Transverse colon (tissue), 4 donors: ENCODE measurements around the gene GMPR. TPM values are rescaled to one million over a fixed set of nuclear protein-coding genes. Genes with fewer than 3 reads are reported as not detected.
"Not testable (repeated sequence)": the region's sequence is repeated elsewhere in the genome, so short reads cannot be mapped to it uniquely, and the experiment has no call there.

ENCODE experiments used
- DNase-seq: peaks from one replicate; pipeline ENCODE4 v3.0.0-alpha.2; 2019
- H3K27ac ChIP-seq, 4 donors: fragments of 200-600 bp; sonication (generic); 2 replicates each; pipeline ENCODE4 v1.5.1; 2016 to 2018; ENCODE audit warnings: inconsistent platforms in 4 of 4
- H3K27me3 ChIP-seq: fragments of 200-600 bp; sonication (generic); 2 replicates; pipeline ENCODE4 v1.5.1; 2017; ENCODE audit warnings: inconsistent platforms
- H3K36me3 ChIP-seq, 4 donors: fragments of 200-600 bp; sonication (generic); 2 replicates each; pipeline ENCODE4 v1.5.1; 2017 to 2019; ENCODE audit warnings: inconsistent platforms in 4 of 4
- H3K4me1 ChIP-seq, 4 donors: fragments of 200-600 bp; sonication (generic); 2 replicates each; pipeline ENCODE4 v1.5.1; 2017 to 2020; ENCODE audit warnings: inconsistent platforms in 4 of 4
- H3K4me3 ChIP-seq, 4 donors: fragments of 200-600 bp; sonication (generic); 1 replicate in 1 of 4; 2 replicates in 3 of 4; pipeline versions ENCODE4 v1.5.1 to v1.6.1; 2017 to 2019; ENCODE audit warnings: inconsistent platforms in 4 of 4
- H3K9me3 ChIP-seq, 2 donors: fragments of 200-600 bp; sonication (generic); 2 replicates each; pipeline ENCODE4 v1.5.1; 2017 to 2019; ENCODE audit warnings: inconsistent platforms in 2 of 2
- EP300 ChIP-seq: sonication (generic); formaldehyde crosslinking; IDR thresholded peaks from one replicate; pipeline ENCODE4 v1.6.1; 2017; ENCODE audit warnings: antibody characterized with exemption, low read depth
- POLR2A ChIP-seq: fragments of 450-650 bp; IDR thresholded peaks from one replicate; pipeline ENCODE4 v1.6.1; 2016; ENCODE audit warnings: antibody characterized with exemption, mild to moderate bottlenecking, moderate library complexity
- POLR2AphosphoS5 ChIP-seq, 3 donors: sonication (generic); formaldehyde crosslinking; IDR thresholded peaks; one replicate each; pipeline ENCODE4 v1.6.1; 2016; ENCODE audit warnings: antibody characterized with exemption in 3 of 3
- WGBS, 2 donors: methylation state at CpG; one replicate each; pipeline ENCODE4 v1.1.5; 2018; ENCODE audit warnings: low coverage in 1 of 2; 5-methylcytosine and 5-hydroxymethylcytosine counted together
- in situ Hi-C, 4 donors: fragments of 200-750 bp; cut with MboI; loops; one replicate each; pipeline versions ENCODE4 v1.15.0 to v1.15.1; 2017; ENCODE audit warnings: low sequenced_read_pairs in 3 of 4, low pct_ligation_motif_present in 1 of 4, low pct_unique_long_range_greater_than_20kb in 1 of 4
- intact Hi-C: fragments of 100-400 bp; cut with DNase I; formaldehyde crosslinking; loops from one replicate; pipeline ENCODE4 v1.15.1; 2023; ENCODE audit warnings: low total_unique reads
- total RNA-seq, 4 donors: library from RNA; depleted of rRNA; stranded (reverse); fragments of >200 nt; gene quantifications; one replicate each; pipeline ENCODE4 v1.1.0, GENCODE V29; 2016
- TF ChIP-seq, protein P1 (sequence below), 5 experiments: fragments of 200-600 bp in 3 of 5; fragments of 450-650 bp in 2 of 5; sonication (generic) in 3 of 5; IDR thresholded peaks; 1 replicate in 2 of 5; 2 replicates in 3 of 5; pipeline ENCODE4 v1.5.1; 2016 to 2017; ENCODE audit warnings: antibody characterized with exemption in 5 of 5, inconsistent platforms in 3 of 5, mild to moderate bottlenecking in 2 of 5, moderate library complexity in 1 of 5

The GMPR gene
- total RNA-seq, 4 donors from 2014 or later, result 4.4 to 5.1 (median 4.5) TPM; not detected in 1

DNA sequence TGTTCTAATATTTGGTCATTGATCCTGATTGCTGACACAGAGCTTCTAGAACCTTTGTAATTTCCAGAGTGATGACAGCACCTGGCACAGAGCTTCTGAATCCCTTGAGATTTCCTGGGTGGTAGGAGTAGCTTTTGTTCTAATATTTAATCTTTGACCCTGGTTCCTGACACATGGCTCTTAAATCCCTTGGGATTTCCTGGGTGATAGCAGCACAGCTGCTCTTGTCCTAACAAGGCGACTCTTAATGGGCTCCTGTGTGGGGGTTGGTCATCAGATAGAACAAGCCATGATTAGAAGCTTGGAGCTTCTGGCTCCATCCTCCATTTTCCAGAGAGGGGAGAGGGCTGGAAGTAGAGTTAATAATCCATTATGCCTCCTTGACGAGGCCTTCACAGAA lies 18.4 kb downstream of the GMPR start:
- 94% methylated on average over 2 of the region's 2 CpGs; no CpG with 5 or more reads in 1 of the 2 donors for WGBS, 2 donors
- H3K27me3 ChIP-seq, result no peaks in the 10 kb centered on the region
- H3K27ac ChIP-seq, result no peak overlapping the region
- no peaks in the 10 kb centered on the region for H3K9me3 ChIP-seq
- H3K36me3 ChIP-seq, result no peaks in the 10 kb centered on the region
- intact Hi-C loops (no loop called here), in situ Hi-C loops (no loop called here)
- DNase-seq, result no peak
- no peaks in the 10 kb centered on the region for H3K4me1 ChIP-seq
- TF ChIP-seq EP300 (no peak), POLR2AphosphoS5 (IDR thresholded peaks at IDR 0.05) (no peak), POLR2A (no peak)
- TF ChIP-seq, protein P1, sequence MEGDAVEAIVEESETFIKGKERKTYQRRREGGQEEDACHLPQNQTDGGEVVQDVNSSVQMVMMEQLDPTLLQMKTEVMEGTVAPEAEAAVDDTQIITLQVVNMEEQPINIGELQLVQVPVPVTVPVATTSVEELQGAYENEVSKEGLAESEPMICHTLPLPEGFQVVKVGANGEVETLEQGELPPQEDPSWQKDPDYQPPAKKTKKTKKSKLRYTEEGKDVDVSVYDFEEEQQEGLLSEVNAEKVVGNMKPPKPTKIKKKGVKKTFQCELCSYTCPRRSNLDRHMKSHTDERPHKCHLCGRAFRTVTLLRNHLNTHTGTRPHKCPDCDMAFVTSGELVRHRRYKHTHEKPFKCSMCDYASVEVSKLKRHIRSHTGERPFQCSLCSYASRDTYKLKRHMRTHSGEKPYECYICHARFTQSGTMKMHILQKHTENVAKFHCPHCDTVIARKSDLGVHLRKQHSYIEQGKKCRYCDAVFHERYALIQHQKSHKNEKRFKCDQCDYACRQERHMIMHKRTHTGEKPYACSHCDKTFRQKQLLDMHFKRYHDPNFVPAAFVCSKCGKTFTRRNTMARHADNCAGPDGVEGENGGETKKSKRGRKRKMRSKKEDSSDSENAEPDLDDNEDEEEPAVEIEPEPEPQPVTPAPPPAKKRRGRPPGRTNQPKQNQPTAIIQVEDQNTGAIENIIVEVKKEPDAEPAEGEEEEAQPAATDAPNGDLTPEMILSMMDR (IDR thresholded peaks at IDR 0.05), result no peak
- no peak overlapping the region for H3K4me3 ChIP-seq

DNA sequence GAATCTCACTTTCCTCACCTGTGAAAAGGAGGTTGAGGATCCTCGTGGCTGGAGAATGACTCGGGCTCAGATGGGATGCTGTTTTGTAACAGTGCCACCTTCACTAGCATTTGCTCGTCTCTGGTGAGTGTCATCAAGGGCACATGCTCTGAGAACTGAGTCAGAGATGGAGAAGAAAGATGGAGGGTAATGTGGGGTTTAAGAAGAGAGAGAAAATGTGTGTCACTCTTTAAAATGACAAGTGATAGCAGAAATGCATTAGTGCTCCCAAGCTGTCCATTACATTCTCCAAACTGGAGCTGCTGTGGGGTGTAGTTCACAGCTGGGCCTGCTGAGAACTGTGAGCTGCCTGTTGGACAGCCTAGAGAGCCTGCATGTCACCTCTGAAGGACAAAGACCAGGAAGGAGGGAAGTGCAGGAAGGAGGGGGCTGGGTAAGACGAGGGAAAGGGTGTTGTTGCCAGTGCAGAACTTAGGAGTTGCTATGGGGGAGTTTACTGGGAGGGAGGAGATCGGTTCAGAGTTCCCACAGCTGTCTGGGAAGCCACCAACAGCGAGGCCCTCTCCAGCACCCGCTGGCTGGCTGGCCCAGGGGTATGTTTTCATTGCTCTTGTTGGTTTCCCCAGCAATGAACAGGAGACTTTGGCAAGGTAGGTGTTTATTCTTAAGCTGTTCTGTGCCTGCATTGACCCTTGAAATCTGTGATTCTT lies 19.8 kb downstream of the GMPR start:
- Histone ChIP-seq H3K27me3 (no peaks in the 10 kb centered on the region), H3K9me3 (no peaks in the 10 kb centered on the region), H3K4me3 (no peak overlapping the region), H3K36me3 (no peaks in the 10 kb centered on the region), H3K27ac (peak overlapping the region in 2 of 4 donors; percentile 1 to 33), H3K4me1 (no peaks in the 10 kb centered on the region)
- intact Hi-C loops, result no loop called here
- 72 to 80% methylated on average over 2 to 7 of the region's 7 CpGs for WGBS, 2 donors
- DNase-seq, result no peak
- TF ChIP-seq POLR2AphosphoS5 (IDR thresholded peaks at IDR 0.05), result no peak
- TF ChIP-seq EP300, result no peak
- TF ChIP-seq, protein P1 (IDR thresholded peaks at IDR 0.05), result no peak
- in situ Hi-C loops, result no loop called here

DNA sequence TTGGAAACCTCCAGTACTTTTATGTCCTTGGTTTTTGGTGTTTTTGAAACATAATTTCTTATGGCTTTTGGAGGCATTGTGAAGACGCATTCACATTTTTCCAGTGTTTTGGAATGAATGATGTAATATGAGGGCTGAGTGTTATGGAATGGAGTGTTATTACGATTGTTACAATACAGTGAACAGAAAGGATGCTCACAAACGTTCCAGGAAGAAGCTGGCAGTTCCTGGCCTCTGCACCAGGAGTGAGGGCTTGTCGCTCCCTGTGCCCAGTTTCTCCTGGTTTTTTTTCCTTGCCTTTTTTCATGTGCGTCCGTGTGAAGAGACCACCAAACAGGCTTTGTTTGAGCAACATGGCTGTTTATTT lies 20.3 kb downstream of the GMPR start:
- Histone ChIP-seq H3K36me3 (no peaks in the 10 kb centered on the region), H3K27me3 (no peaks in the 10 kb centered on the region), H3K27ac (peak overlapping the region in 1 of 4 donors; percentile 1), H3K4me1 (no peaks in the 10 kb centered on the region), H3K4me3 (no peak overlapping the region), H3K9me3 (no peaks in the 10 kb centered on the region)
- no peak for DNase-seq
- TF ChIP-seq, protein P1 (IDR thresholded peaks at IDR 0.05), result no peak
- TF ChIP-seq POLR2AphosphoS5 (IDR thresholded peaks at IDR 0.05) (no peak), POLR2A (no peak), EP300 (no peak)
- WGBS, 2 donors, result 70 to 80% methylated on average over 6 of the region's 6 CpGs
- in situ Hi-C loops, result no loop called here
- intact Hi-C loops, result no loop called here

DNA sequence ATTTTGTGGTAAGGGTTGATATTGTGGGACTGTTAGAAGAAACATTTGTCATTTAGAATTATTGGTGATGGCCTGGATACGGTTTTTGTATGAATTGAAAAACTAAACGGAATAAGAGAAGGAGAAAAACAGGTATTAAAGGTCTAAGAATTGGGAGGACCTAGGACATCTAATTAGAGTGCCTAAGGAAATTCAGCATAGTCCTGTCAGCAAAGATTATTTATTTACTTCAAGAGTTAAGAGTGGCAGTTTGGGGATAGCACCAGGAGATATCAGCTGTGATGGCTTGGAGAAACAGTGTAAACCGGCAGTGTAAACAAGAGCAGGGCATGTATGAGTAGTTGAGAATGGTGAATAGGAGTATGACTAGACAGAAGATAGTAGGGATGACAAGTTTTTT lies 21.2 kb downstream of the GMPR start:
- H3K4me1 ChIP-seq, H3K4me3 ChIP-seq, intact Hi-C loops, in situ Hi-C loops, H3K9me3 ChIP-seq, H3K27ac ChIP-seq, H3K27me3 ChIP-seq, H3K36me3 ChIP-seq, DNase-seq: not testable (repeated sequence)
- 83% methylated on average over 2 of the region's 3 CpGs; no CpG with 5 or more reads in 1 of the 2 donors for WGBS, 2 donors

DNA sequence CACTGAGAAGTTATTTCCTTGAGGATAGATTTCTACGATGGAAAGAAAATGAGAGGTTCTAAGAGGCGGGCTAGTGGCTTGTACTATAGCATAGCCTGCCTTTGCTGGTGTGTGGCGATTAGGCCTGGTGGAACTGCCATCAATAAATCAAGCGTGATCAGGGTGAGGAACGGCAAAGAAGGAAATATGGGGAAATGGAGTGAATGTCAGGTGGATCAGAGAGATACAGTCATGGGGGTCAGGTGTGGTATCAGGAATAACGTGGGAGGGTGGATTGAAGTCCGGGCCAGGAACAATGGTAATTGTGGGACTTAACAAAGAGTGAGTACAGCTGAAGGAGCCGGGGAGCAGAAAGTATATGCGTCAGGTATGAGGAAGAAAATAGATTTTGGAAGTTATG lies 22.2 kb downstream of the GMPR start:
- H3K27ac ChIP-seq, intact Hi-C loops, H3K27me3 ChIP-seq, H3K9me3 ChIP-seq, DNase-seq, H3K4me1 ChIP-seq, in situ Hi-C loops, H3K36me3 ChIP-seq, H3K4me3 ChIP-seq: not testable (repeated sequence)
- 85 to 90% methylated on average over 7 to 9 of the region's 9 CpGs for WGBS, 2 donors

DNA sequence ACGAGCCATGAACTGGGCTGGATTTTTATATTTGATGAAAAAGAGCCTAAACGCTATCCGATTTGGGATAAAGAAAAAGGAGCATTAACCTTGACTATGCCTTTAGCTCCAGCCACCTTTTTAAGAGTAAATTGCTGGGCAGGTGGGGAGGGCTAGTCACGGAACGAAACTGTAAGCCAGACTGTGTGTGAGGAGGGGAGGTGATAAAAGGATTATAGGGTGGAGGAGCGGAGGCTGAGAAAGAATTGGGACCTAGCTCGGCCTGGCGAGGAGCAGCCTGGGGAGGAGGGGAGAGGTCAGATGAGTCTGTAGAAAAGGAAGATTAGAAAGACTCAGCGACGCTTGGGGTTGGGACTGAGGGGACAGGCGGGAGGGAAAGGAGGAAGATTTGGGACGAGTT lies 24.4 kb downstream of the GMPR start:
- H3K9me3 ChIP-seq, H3K27me3 ChIP-seq, DNase-seq, H3K36me3 ChIP-seq, H3K4me1 ChIP-seq, H3K4me3 ChIP-seq, intact Hi-C loops, in situ Hi-C loops, H3K27ac ChIP-seq: not testable (repeated sequence)
- WGBS, 2 donors, result 91 to 92% methylated on average over 4 to 12 of the region's 12 CpGs

DNA sequence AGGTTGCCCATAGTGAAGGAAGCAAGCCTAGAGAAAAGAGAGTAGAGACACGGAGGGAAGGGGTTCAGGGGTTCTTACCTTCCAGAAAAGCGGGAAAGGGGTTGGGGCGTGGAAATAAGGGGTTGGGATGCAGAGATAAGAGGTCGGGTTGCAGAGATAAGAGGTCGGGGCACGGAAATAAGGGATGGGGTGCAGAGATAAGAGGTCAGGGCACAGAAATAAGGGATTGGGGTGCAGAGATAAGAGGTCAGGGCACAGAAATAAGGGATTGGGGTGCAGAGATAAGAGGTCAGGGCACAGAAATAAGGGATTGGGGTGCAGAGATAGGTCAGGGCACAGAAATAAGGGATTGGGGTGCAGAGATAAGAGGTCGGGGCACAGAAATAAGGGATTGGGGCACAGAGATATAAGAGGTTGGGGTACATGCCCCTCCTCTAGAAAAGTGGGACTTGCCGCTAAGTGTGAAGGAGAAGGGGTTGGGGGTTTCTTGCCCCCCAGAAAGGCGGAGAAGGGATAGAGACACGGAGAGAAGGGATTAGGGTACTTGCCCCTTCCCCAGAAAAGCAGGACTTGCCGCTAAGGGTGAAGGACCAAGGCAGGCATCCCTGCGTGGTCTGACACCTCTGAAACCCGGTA lies 25.2 kb downstream of the GMPR start:
- H3K27ac ChIP-seq, H3K4me1 ChIP-seq, DNase-seq, intact Hi-C loops, H3K4me3 ChIP-seq, in situ Hi-C loops, H3K9me3 ChIP-seq, H3K27me3 ChIP-seq, H3K36me3 ChIP-seq: not testable (repeated sequence)
- 81 to 88% methylated on average over 9 to 13 of the region's 13 CpGs for WGBS, 2 donors
